Activated CD4-positive, alpha-beta T cell treated with anti-CD3 and anti-CD28 coated beads, Interleukin-2, amount 50 U/mL, for 4 hours (primary cell): ENCODE data around the gene ZNF426.
A peak's percentile ranks its signal among the peaks of the same experiment; 100 is the strongest.
"Not testable (repeated sequence)": the region's sequence is repeated elsewhere in the genome, so short reads cannot be mapped to it uniquely, and the experiment has no call there.

Experiments
- DNase-seq, 2 experiments: peaks; one replicate each; pipeline ENCODE4 v3.0.0-alpha.2; 2020

The ZNF426 gene

DNA sequence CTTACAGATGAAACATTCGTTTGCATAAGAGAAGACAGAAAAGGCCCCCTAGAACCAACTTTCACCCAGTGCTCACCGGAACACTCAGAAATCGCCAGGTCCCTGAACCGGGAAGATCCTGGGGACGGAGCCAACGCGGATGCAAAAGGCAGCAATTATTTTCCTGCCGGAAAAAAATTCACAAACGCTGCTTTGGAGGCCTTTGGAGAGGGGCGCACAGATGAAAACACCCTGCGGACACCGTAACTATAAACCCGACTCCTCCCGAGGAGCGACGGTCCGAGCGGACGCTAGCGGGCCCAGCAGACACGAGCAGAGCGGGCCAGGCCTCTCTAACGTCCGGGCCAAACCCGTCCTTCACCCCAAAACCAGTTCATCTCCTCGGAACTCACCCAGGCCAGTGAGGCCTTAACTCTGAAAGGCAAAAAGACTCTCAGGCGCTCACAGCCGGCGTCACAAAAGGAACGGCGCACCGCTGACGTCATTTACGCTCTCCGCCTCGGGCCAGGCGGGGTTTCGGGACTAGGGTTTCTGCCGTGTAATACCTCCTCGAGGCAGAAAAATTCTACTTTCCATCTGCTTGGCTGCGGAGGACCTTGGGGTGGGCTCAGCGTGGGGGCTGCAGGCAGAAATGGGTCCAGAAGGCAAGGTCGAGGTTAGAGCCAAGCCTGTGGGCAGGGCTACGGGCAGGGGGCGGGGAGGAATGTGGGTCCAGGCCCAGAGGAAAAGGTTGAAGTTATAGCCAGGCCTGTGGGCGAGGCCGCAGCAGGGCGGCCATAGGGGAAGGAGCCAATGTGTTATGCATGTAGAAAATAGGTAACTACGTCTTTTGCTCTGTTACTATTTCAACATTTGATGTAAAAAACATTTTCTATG, at the start of gene ZNF426:
ZNF426 (minus strand) TSS at position 463 of the 876 bp plus-strand sequence. CDS start 2,413 bp downstream, outside the sequence.
- DNase-seq = peak; percentile 84 to 85

DNA sequence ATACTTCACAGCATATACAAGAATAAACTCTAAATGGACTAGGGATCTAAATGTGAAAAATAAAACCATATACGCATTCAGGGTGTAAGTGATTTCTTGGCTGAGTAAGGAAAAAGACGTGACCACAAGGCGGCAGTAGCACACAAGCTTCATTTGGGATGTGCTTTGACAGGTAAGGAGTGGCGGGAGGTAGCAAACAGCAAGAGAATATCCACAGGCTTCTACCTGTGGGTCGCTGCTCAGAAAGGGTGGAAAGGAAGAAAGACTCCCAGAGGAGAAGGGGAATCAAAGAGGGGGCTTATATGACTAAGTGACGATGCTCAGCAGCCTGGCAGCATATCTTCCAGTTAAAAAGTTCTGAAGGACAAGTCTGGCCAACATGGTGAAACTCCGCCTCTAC, 48.3 kb upstream of the ZNF426 start:
- peak; percentile 77 to 81 for DNase-seq

DNA sequence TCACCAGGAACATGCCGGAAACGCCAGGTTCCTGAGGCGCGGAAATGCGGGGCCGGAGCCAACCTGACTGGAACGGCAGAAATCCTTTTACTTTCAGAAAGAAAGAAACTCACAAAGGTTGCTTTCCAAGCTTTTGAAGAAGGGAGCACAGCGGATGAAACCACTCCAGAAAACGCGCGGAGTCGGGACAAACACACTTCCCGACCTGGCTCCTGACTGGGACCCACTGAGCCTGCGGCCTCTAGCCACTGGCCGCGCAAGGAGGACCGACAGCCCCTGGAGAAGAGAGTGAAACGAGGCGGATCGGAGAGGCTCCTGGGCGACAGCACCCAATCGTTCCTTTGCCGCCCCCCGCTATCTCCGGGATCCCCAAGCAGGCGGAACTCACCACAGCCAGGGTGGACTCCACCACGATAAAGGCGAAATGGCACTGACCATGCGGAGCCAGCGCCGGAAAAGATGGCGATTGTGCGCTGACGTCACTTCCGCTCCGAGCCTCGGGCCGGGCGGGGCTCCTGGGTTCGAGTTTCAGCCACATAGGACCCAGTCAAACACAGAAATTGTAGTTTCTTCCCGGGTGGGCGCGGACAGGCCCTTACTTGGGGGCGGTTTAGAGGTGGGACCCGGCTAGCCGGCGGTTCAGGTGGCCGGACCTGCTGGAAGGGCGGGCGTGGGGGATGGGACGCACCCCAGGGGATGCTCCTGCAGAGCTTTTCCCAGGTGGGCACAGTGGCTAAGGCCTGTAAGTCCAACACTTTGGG, 45.8 kb upstream of the ZNF426 start, which contains the start of gene ZNF121:
ZNF121 (minus strand) TSS at position 432 of the 761 bp plus-strand sequence. CDS start 16,407 bp downstream, outside the sequence.
- peak; percentile 70 to 71 for DNase-seq

DNA sequence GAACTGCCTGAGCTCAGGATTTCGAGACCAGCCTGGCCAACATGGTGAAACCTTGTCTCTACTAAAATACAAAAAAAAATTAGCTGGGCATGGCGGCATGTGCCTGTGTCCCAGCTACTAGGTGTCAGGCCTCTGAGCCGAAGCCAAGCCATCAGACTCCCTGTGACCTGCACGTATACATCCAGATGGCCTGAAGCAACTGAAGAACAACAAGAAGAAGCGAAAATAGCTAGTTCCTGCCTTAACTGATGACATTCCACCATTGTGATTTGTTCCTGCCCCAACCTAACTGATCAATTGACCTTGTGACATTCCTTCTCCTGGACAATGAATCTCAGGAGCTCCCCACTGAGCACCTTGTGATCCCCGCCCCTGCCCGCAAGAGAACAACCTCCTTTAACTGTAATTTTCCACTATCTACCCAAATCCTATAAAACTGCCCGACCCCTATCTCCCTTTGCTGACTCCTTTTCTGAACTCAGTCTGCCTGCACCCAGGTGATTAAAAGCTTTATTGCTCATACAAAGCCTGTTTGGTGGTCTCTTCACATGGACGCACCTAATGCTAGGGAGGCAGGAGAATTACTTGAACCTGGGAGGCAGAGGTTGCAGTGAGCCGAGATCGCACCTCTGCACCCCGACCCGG, 43.8 kb upstream of the ZNF426 start:
- DNase-seq = not testable (repeated sequence)

DNA sequence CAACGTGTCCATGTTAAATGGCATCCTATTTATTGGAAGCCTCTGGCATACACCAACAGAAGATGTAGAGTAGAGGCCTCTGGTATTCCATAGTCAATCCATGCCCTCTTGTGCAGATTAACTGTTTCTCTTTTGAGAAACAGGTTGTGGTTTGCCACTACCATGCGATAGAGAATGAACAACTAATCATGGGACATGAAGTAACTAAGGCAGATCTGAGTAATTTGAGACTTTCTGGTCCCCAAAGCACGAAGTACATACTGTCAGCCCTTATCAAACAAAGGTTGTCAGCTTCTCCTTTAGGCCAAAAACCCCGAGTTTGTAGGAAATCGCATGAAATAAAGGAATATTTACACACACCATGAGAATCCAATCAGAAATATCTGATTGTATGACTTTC, 42.3 kb upstream of the ZNF426 start:
- DNase-seq = no peak

DNA sequence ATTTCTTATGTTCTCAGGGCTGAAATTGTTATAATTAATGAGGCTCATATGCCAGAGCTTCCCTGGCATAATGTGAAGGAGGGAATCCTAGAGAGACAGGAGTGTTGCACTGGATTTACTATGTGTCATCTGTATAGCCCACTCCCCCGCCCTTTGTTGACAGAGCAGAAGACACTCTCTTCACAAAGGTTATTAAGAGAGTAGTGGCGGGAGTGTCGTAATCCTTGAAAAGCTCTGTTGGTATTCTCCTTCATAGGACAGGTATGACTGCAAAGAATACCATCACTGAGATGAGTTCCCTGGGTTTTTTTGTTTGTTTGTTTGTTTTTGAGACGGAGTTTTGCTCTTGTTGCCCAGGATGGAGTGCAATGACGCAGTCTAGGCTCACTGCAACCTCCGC, 31.8 kb upstream of the ZNF426 start:
- no peak for DNase-seq

DNA sequence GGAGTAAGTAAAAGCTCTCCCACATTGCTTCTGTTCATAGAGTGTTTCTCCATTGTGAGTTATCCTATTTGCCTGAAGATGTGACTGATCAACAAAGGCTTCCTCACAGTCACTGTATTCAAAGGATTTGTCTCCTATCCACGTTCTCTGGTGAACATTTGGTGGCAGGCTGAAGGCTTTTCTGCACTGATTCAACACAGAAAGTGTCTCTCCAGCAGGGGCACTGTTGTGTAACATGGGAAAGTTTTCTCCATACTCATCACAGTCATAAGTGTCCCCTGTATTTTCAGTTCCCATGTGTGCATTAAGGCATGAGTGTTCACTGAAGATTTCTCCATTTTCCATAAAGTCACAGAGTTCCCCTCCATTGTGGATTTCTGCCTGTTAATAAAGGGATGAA, 28.3 kb upstream of the ZNF426 start:
- no peak for DNase-seq

DNA sequence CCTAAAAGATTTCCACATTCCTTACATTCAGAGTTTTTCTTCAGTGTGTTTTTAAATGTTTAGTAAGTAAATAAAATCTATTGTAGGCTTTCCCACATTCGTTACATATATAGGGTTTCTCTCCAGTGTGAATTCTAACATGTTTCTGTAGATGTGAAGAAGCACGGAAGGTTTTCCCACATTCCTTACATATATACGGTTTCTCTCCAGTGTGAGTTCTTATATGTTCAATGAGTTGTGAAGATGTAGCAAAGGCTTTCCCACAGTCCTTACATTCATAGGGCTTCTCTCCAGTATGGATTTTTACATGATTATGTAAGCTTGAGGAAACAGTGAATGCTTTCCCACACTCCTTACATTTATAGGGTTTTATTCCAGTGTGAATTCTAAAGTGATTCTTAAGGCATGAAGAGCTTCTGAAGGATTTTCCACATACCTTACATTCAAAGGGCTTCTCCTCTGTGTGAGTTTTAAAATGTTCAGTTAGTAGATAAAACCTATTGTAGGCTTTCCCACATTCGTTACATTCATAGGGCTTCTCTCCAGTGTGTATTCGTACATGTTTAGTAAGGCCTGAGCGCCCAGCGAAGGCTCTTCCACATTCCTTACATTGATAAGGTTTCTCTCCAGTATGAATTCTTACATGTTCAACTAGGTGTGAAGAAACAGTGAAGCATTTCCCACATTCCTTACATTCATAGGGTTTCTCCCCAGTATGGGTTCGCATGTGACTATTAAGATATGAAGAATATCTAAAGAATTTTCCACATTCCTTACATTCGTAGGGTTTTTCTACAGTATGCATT, 27.7 kb upstream of the ZNF426 start:
- no peak for DNase-seq

DNA sequence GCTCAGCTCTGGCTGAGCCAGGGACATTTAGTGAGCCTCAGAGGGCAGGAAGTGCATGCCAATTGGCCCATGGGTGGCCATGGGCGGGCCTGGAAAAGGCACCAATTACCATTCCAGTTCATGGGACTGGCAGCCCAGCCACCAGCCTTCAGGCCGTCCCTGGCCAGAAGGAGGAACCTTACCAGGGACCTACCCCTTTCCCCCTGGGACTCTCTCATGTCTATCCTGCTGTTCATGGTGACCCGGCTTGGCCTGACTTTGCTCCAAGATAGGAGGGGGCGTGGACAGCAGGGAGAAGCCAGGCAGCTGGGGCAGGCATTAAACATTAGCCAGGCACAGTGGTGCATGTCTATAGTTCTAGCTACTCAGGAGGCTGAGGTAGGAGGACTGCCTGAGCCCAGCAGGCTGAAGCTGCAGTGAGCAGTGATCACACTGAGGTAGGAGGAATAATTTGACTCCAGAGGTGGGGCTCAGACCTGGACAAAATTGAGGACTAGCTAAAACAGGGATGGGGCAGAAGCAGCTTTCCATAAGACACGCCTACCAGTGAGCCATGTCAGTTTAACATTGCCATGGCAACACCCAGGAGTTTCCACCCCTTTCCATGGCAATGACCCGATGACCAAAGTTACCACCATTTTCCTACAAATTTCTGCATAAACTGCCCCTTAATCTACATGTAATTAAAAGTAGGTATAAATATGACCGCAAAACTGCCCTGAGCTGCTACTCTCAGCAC, 14.3 kb upstream of the ZNF426 start:
- no peak for DNase-seq

DNA sequence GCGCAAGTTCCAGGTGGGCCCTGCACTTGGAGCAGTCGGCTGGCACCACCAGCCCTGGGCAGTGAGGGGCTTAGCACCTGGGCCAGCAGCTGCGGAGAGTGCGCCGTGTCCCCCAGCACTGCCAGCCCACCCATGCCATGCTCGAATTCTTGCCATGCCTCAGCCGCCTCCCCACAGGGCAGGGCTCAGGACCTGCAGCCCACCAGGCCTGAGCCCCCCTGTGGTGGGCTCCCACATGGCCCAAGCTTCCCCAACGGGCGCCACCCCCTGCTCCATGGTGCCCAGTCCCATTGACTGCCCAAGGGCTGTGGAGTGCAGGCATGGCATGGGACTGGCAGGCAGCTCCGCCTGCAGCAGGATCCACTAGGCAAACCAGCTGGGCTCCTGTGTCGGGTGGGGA, 9.4 kb upstream of the ZNF426 start:
- no peak for DNase-seq

DNA sequence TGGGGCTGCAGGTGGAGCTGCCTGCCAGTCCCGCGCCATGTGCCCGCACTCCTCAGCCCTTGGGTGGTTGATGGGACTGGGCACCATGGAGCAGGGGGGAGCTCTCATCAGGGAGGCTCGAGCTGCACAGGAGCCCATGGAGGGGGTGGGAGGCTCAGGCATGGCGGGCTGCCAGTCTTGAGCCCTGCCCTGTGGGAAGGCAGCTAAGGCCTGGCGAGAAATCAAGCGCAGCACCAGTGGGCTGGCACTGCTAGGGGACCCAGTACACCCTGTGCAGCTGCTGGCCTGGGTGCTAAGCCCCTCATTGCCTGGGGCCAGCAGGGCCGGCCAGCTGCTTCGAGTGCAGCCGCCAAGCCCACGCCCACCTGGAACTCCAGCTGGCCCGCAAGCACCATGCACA, 2.8 kb upstream of the ZNF426 start:
- not testable (repeated sequence) for DNase-seq

DNA sequence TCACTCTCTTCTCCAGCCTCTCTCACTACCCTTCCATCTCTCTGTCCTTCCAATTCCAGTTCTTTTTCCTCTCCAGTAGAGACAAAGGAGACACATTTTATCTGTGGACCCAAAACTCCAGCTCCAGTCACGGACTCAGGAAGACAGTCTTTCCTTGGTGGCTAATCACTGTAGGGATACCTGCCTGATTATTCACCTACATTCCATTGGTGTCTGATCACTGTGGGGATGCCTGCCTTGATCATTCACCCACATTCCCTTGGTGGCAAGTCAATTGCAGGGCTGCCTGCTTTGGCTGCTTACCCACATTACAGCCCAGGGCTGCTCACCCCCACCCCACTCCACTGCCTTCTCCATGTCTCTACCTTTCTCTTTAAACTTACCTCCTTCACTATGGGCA, 1.5 kb upstream of the ZNF426 start:
- not testable (repeated sequence) for DNase-seq

DNA sequence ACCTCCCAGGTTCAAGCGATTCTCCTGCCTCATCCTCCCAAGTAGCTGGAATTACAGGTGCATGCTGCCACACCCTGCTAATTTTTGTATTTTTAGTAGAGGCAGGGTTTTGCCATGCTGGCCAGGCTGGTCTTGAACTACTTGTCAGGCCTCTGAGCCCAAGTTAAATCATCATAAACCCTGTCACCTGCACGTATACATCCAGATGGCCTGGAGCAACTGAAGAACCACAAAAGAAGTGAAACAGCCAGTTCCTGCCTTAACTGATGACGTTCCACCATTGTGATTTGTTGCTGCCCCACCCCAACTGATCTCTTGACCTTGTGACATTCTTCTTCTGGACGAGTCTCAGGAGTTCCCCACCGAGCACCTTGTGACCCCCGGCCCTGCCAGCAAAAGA, 756 bp upstream of the ZNF426 start:
- DNase-seq = not testable (repeated sequence)

DNA sequence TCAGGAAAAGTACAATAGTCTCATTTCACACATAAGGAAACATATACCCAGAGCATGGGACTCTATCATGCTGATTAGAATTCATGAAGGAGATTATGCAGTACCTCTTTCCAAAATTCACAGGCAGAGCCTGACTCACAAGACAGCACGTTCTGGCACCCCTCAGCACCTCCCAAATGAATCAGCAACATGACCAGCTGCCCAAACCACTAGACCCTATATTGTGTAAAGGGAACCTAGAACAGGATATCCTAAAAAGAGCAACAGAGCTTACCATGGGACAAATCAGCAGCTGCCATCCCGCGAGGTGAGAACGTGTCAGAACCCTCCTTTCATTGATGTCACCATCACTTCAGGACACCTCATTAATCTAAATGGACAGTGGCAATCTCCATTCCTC, 2.5 kb downstream of the ZNF426 start:
- no peak for DNase-seq

DNA sequence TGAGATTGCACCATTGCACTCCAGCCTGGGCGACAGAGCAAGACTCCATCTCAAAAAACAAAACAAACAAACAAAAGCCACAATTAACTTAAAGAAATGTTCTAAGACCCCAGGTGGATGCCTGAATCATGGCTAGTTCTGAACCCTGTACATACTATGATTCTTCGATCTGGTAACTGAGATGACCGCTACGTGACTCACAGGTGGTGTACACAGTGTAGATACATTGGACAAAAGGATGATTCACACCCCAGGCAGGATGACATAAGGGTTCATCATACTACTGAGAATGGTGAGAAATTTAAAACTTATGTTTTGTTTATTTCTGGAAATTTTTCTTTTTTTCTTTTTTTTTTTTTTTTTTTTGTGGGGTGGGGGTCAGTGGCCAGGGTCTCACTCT, 6.5 kb downstream of the ZNF426 start:
- no peak for DNase-seq

DNA sequence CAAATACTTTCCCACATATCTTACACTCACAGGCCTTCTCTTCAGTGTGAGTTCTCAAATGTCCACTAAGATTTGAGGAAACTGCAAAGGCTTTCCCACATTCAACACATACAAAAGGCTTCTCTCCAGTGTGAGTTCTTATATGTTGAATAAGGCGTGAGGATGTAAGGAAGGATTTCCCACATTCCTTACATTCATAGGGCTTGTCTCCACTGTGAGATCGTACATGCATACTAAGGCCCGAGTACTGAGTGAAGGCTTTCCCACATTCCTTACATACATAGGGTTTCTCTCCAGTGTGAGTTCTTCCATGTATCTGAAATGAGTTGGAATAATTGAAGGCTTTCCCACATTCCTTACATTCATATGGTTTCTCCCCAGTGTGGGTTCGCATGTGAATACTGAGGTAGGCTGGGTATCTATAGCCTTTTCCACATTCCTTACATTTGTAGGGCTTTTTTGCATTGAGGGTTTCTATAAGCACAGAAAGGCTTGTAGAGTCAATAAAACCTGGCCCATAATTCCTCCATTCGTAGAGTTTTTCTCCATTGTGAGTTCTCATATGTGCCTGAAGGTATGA, 9.6 kb downstream of the ZNF426 start:
- DNase-seq = no peak

DNA sequence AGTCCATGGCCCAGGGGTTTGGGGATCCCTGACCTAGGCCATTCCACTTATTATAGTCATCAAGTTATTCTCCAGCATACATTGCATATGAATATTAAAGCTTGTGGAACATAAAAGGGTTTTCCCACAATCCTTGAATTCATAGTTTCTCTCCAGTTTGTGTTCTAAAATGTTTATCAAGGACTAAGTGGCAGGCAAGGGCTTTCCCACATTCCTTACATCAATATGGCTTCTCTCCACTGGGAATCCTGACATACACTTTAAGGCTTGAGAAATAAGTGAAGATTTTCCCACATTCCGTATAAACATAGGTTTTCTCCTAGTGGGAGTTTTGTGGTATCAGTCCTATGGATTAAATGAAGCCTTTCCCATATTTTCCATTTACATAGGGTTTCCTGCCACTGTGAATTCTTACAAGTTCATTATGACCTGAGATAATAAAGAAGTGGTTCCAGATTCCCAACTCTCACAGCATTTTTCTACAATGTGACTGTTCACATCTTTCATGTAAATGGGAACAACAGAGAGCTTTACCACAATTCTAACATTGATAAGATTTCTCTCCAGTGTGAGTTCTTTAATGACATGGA, 14.5 kb downstream of the ZNF426 start:
- DNase-seq = no peak

DNA sequence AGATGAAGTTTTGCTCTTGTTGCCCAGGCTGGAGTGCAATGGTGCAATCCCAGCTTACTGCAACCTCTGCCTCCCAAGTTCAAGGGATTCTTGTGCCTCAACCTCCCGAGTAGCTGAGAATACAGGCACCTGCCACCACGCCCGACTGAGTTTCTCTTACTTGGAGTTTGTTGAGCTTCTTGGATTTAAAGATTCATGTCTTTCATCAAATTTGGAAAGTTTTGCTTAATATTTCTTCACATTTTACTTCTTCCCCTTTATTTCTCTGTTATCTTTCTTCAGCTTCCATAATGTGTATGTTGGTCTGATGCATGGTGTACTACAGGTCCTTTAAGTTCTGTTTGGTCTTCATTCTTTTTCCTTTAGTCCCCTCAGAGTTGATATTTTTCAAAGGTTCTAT, 31.2 kb downstream of the ZNF426 start:
- DNase-seq = no peak

DNA sequence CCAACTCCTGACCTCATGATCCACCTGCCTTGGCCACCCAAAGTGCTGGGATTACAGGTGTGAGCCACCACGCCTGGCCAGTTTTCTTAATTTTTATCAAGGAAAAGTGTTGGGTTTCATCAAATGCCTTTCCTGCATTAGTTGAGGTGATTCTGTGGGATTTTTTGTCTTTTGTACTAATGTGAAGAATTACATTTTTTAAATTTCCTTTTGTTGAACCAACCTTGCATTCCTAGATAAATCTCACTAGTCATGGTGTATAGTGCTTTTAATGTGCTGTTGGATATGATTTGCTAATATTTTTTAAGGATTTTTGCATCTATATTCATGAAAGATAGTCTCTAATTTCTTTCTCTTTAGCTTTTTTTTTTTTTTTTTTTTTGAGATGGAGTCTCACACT, 37.6 kb downstream of the ZNF426 start:
- no peak for DNase-seq

DNA sequence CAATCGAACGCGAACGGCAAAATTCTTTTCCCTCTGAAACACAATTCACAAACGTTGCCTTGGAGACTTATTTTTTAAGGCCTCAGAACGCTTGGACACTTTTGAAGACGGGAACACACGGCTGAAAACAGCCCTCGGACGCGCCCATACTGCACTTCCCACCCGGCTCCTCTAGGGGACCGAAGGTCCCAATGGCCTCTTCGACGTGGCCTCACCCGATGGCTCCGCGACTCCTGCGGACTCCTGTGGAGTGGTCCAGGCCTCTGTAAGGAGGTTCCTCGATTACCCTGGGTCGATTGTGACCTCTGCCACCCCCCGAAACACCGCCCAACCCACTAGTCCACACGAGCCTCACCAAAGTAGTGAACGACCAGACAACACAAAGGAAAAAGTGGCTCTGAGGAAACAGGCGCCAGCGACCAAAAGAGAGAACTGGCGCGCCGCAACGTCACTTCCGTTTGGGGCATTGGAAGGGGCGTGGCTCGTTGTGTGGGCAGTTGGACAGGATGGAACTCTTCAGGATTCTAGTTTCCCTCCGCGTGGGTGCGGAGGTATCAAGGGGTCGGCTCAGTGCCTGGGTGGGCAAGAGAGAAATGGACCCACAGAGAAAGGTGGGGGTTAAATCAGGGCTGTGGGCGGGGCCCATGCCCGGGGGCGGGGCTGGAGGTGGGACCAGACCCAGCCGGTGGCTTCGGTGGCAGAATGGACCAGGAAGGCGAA, 40.1 kb downstream of the ZNF426 start, which contains the start of gene ZNF560:
ZNF560 (minus strand) TSS at position 434 of the 720 bp plus-strand sequence. CDS start 23,303 bp downstream, outside the sequence.
- no peak for DNase-seq
